ENCODE results near the gene RAD51B.

GRCh38 chr14:68172216-68172615 lies 352.6 kb downstream of the RAD51B start:
- TF ChIP-seq CTCF (IDR thresholded peaks at IDR 0.05) (no peak), POLR2A (IDR thresholded peaks at IDR 0.05) (no peak)

Measured in ovary (tissue), 3 donors.